Suppressor macrophage treated with lipopolysaccharide for 1 hour (primary cell): ENCODE data around the gene PNMA8A.

Experiments
- DNase-seq, 3 donors: peaks; one replicate each; pipeline ENCODE4 v3.0.0-alpha.2; 2020 to 2022

PNMA8A gene

DNA sequence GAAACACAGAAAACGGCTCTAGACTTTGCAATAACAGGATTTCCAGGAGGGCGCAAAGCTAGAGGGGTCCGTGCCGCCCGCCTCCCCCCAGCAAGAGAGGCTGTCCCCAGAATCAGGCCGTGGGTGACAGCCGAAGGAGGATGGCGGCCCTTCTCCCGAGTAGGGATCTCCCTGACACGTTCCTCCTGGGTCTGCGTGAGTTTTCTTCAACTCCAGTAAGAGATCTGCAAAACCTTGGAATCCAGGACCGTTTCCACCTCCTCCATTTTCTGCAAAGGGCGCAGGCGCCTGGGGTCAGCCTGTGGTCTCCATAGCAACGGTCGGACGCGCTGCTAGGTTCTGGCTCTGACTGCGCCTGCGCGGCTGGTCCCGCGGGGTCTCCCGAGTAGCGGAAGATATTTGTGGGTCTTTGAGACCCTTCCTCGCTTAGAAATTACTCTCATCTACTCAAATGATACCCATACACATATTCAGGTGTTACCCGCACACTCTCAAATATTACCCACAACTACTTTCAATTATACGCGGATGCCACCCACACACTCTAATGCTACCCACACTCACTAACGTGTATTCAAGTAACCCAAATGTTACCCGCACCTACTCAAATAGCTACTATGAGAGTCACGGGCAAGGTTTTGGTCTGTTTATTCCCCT, 44.7 kb downstream of the PNMA8A start:
- DNase-seq, result peak; percentile 29 to 53 (median 48)

DNA sequence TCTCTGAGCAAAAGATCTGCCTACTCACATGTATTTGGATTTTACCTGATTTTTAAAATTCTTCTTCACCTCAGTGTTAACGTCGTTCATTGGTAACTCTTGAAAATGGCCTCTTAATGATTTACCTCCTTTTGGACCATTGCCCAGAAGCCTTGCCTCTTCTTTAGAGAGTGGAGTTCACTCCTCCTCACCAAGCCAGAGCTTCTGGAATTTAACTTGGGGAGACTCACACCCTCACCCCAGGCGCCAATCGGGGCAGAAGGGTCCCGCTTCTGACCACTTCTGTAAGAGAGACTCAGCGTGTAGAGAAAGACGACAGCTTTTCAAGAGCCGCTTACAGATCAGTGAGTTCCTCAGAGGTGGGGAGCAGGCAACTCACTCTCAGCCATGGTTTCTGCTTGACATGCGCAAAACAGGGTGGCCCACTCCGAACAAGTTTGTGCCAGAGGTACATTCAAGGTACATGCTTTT, 45.3 kb downstream of the PNMA8A start:
- no peak for DNase-seq

DNA sequence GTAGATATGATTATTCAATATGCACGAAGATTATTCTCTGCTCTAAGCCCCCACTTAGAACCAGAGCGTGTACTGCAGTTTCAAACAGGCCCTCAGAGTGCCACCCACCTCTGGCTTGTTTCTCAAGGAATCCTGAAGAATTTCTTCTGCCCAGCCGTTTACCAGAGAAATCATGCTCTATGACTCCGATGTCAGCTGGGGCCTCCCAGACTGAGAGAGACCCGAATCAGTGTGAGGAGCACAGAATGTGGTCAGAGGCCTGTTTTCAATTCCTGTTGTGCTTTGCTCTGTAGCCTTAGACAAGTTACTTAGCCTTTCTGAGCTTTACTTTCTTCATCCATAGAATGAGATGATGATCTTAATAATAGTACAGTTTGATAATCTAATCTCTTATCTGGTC, 48.2 kb downstream of the PNMA8A start:
- DNase-seq, result no peak

DNA sequence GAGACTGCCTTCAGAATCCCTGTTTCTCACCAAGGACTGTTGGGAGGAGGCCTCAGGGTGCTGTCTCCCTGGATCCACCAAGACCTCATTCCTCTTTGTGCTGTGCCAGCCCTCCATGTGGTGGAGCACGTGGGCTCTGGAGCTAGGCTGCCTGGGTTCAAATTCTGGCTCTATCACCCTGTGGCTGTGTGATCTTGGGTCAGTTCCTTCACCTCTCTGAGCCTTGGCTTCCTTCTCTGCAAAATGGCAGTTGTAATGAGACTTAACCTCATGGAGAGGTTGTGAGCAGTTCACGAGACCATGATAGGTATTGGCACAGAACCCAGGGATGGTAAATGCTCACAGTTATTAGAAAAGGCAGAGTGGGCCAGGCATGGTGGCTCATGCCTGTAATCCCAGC, 49.0 kb downstream of the PNMA8A start:
- no peak for DNase-seq

DNA sequence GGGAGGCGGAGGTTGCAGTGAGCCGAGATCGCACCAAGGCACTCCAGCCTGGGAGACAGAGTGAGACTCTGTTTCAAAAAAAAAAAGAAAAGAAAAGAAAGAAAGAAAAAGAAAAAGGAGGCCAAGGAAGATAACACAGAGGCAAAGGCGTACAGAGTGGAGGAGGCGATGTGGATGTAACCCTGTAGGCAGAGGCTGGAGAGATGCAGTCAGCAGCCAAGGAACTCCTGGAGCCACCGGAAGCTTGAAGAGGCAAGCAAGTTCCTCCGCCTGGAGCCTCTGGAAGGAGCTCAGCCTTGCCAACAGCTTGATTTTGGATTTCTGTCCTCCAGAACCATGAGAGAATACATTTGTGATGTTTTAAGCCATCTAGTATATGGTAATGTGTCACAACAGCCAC, 51.3 kb downstream of the PNMA8A start:
- DNase-seq, result no peak
